Activated T-cell treated with anti-CD3 and anti-CD28 coated beads, Interleukin-2, amount 50 U/mL, for 72 hours (primary cell): ENCODE results near the gene RAC3. TPM values are rescaled to one million over a fixed set of nuclear protein-coding genes. Genes with fewer than 3 reads are reported as not detected.

Experiments
- ATAC-seq, 2 donors: fragments of 150-1000 bp; cut with Tn5 transposase; replicated peaks in 1 of 2; 2 replicates each; pipeline ENCODE4 v1.10.0; 2021; ENCODE audit warnings: moderate library complexity in 2 of 2, mild to moderate bottlenecking in 1 of 2
- DNase-seq, 2 donors: peaks; one replicate each; pipeline ENCODE4 v3.0.0; 2021 to 2022; ENCODE audit warnings: mixed read lengths in 1 of 2
- H3K27ac Mint-ChIP-seq: one replicate; pipeline ENCODE4 v1.8.0; 2022; ENCODE audit warnings: mild to moderate bottlenecking, moderate library complexity, mixed read lengths
- H3K27me3 Mint-ChIP-seq: one replicate; pipeline ENCODE4 v1.8.0; 2022; ENCODE audit warnings: low read depth, mixed read lengths
- H3K36me3 Mint-ChIP-seq, 2 donors: one replicate each; pipeline ENCODE4 v1.8.0; 2022; ENCODE audit warnings: mixed read lengths in 2 of 2, mild to moderate bottlenecking in 1 of 2; ENCODE audit not compliant: insufficient read depth in 2 of 2
- H3K4me1 Mint-ChIP-seq: one replicate; pipeline ENCODE4 v1.8.0; 2022; ENCODE audit warnings: low read depth, mixed read lengths
- H3K4me3 Mint-ChIP-seq, 2 donors: one replicate each; pipeline ENCODE4 v1.8.0; 2022; ENCODE audit warnings: mild to moderate bottlenecking in 2 of 2, mixed read lengths in 2 of 2, moderate library complexity in 2 of 2
- H3K9me3 Mint-ChIP-seq, 2 donors: one replicate each; pipeline ENCODE4 v1.8.0; 2022; ENCODE audit warnings: mixed read lengths in 2 of 2
- total RNA-seq, 2 donors: library from RNA; stranded (reverse); gene quantifications; one replicate each; pipeline ENCODE4 v1.2.3, GENCODE V29; 2022

RAC3 gene
- total RNA-seq = 10 to 100 TPM in 1 of 2 donors, 1 to 10 TPM in 1; 8.5 to 13.1 TPM

DNA sequence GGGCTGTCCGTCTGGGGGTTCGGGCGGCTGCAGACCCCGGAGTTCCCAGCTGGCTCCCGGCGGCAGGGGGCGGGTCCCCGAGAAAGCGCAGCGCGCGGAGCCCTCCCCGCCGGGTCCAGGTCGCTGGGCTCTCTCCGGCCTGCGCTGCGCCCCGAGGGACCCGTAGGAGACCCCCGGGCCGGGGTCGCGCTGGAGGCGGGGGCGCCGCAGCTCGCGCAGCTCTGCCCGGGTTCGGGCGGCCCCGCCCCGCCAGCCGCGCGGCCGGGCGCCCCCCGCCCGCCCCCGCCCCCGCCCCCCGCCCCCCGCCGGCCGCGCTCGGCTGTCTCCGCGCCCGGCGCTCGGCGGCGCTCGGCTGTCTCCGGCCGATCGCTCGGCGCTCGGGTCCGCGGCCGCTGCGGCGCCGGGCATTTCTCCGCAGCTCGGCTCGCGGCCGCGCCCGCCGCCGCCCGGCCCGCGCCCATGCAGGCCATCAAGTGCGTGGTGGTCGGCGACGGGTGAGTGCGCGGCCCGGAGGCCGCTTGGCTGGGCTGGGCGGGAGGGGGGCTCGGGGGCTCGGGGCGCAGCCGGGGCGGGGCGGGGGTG lies at the start of gene RAC3:
RAC3 (plus strand) TSS at position 376 of the 582 bp plus-strand sequence; CDS start at position 460, 84 bp downstream.
- Mint-ChIP-seq H3K36me3 (peaks cover 0 to 1% of the 10 kb centered on the region in 2 donors), H3K27ac (peak within 1 kb of the TSS; percentile 85), H3K27me3 (no peaks in the 10 kb centered on the region), H3K4me1 (peaks cover 9% of the 10 kb centered on the region), H3K9me3 (no peaks in the 10 kb centered on the region), H3K4me3 (peak within 1 kb of the TSS; percentile 95 to 97)
- peak; percentile 30 to 33 for DNase-seq
- peak; percentile 40 to 52 for ATAC-seq

DNA sequence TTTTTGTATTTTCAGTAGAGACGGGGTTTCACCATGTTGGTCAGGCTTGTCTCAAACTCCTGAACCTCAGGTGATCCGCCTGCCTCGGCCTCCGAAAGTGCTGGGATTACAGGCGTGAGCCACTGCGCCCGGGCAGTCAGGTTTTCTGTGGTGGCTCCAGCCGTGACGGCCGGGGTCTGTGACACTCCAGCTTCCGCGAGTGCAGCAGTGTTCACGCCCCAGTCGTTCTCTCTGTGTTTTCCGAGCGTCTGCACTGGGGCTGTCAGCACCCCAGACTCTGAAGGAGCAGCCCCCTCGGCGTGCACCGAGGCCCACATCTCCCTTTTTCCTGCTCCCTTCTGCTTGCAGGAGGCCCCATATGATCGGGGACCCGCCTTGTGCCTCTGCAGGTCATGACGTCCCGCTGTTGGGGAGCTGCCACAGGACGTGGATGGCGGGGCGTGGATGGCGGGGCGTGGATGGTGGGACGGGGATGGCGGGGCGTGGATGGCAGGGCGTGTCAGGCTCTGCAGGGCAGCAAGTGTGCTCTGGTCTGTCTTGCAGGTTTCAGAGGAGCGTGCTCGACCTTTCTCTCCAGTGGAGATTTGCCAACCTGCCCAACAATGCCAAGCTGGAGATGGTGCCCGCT lies 48.4 kb upstream of the RAC3 start:
- no peaks in the 10 kb centered on the region for H3K27me3 Mint-ChIP-seq

DNA sequence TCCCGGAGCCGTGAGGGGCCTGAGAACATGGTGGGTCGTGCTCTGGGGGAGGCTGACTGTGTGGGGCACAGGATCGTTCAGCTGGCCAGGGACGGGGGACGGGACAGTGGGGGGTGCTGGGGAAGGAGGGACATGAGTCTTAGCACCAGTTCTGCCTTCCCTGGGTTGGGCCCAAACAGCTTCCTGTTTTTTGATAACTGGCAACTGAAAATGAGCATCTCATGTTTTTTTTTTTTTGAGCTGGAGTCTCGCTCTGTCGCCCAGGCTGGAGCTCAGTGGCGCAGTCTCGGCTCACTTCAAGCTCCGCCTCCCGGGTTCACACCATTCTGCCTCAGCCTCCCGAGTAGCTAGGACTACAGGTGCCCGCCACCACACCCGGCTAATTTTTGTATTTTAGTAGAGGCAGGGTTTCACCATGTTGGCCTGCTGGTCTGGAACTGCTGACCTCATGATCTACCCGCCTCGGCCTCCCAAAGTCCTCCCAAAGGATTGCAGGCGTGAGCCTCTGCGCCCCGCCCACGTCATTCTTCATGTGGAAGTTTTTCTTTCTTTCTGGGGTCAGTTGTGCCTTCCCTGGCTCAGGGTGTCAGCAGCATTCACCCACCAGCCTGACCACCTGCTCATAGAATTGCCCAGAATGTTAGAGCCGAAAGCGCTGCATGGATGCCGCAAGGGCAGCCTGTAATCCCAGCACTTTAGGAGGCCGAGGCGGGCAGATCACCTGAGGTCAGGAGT lies 47.7 kb upstream of the RAC3 start:
- no peak for ATAC-seq
- Mint-ChIP-seq H3K9me3 (no peaks in the 10 kb centered on the region), H3K27me3 (no peaks in the 10 kb centered on the region), H3K4me1 (peaks cover 24% of the 10 kb centered on the region), H3K4me3 (no peak overlapping the region), H3K36me3 (peaks cover 3 to 5% of the 10 kb centered on the region in 2 donors), H3K27ac (no peak overlapping the region)
- no peak for DNase-seq

More for the DNA sequence above, 48.4 kb upstream of the RAC3 start:
- Mint-ChIP-seq H3K4me3 (no peak overlapping the region), H3K27ac (no peak overlapping the region), H3K36me3 (peaks cover 3 to 5% of the 10 kb centered on the region in 2 donors), H3K4me1 (peaks cover 29% of the 10 kb centered on the region), H3K9me3 (no peaks in the 10 kb centered on the region)
- ATAC-seq = no peak
- DNase-seq = no peak

DNA sequence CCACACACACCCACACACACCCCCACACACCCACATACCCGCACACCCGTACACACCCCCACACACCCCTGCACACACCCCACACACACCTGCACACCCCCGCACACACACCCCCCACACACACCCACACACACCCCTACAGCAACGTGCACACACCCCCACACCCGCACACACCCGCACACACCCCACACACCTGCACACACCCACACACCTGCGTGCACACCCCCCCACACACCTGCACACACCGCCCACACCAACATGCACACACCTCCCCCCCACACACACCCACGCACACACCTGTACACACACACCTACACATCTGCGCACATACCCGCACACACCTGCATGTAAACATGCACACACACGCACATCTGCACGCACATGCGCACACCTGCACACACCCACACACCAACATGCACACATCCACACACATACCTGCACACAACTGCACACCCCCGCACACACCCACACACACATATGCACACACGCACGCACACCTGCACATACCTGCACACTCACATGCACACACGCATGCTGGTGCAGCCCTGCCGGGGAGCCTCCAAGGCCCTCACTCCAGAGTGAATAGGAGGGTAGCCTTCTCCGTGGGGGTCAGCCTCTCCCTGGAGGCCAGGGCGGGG lies 46.6 kb upstream of the RAC3 start:
- Mint-ChIP-seq H3K27me3 (no peaks in the 10 kb centered on the region), H3K36me3 (peaks cover 3 to 5% of the 10 kb centered on the region in 2 donors), H3K9me3 (no peaks in the 10 kb centered on the region), H3K27ac (no peak overlapping the region), H3K4me1 (peaks cover 14% of the 10 kb centered on the region), H3K4me3 (no peak overlapping the region)
- ATAC-seq (no peak), DNase-seq (no peak)

DNA sequence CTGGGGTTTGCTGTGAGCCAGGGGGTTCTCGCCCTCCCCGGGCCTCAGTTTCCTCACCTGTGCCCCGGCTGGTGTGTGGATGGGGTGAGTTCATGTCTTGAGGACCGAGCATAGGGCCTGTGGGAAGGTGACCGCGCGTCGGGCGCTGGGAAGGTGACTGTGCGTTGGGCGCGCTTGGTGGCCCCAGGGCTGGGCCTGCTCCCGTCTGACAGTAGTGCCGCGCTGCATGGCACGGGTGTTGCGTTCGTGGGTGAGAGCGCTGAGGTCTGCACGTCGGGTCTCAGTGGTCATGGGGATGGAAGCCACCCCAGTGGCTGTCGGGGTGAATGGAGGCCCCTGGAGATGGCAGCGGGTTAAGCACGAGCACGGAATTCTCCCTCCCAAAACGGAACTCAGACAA lies 44.9 kb upstream of the RAC3 start:
- no peak for DNase-seq
- Mint-ChIP-seq H3K27me3 (no peaks in the 10 kb centered on the region), H3K4me3 (no peak overlapping the region), H3K27ac (no peak overlapping the region), H3K4me1 (no peaks in the 10 kb centered on the region), H3K9me3 (no peaks in the 10 kb centered on the region), H3K36me3 (peaks cover 3 to 5% of the 10 kb centered on the region in 2 donors)
- ATAC-seq = no peak

DNA sequence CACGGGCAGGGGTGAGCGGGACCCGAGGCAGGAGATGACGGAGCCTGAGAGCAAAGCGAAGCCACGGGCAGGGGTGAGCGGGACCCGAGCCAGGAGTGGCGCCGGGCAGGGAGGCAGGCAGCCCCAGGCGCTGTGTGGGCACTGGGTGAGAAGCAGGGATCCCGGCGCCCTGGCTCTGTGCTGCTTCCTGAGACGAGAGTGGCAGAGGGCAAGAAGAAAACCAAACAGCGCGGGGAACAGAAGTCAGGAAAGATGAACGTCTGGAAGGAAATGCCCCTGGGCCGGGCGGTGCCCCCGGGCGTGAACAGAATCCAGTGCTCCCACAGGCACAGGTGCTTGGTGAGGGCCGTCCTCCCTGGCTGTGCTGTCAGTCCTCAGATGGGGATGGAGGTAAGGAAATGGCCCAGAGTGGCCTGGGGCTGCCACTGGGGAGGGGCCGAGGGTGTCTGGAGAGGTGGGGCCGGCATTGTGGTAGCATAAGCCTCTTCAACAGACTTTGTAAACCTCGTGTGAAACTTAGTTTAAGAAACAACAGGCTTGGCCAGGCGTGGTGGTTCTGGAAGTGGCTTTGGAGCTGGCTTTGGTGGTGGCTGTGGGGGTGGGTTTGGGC lies 44.2 kb upstream of the RAC3 start:
- Mint-ChIP-seq H3K36me3 (peaks cover 3 to 5% of the 10 kb centered on the region in 2 donors), H3K4me3 (no peak overlapping the region), H3K27ac (no peak overlapping the region), H3K9me3 (no peaks in the 10 kb centered on the region), H3K27me3 (no peaks in the 10 kb centered on the region), H3K4me1 (no peaks in the 10 kb centered on the region)
- DNase-seq = no peak
- ATAC-seq = no peak

DNA sequence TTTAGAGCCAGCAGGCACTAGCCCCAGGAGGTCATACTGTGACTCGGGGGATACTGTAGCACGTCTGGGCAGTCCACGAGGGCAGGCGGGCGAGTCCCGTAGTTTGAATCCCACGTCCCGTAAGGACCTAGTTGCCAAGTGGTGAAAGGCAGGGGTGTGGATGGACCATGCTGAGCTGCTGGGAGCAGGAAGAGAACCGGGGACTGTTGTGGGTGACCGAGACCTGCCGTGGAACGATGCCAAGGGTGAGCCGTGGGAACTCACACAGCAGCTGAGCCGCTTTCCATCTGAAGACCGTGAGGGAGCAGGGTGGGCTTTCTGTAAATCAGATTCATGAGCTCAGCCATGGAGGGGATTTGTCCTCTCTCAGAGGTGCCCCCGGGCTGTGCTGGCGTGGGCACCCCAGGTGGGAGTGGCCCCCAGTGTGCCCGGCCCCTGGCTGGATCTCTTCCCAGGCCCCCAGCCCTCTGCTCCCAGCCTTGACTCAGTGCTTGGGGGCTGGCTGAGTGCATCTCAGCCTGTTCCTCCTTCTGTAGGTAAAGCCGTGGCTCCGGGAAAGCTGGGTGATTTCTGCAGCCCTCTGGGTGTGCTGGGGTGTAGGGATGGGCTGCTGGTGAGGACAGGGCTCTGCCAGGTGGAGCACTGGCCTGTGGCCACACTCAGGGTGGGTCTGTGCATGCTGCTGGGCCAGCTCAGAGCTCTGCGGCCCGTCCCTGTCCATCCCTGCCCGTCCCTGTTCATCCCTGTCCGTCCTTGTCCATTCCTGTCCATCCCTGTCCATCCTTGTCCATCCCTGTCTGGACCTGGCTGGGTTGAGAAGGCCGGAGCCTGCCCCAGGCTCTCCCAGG lies 40.4 kb upstream of the RAC3 start:
- H3K36me3 Mint-ChIP-seq = no peaks in the 10 kb centered on the region
- H3K27ac Mint-ChIP-seq = no peak overlapping the region
- DNase-seq (no peak), ATAC-seq (peak in 1 of 2 donors; percentile 33)
- no peaks in the 10 kb centered on the region for H3K27me3 Mint-ChIP-seq
- H3K4me1 Mint-ChIP-seq = no peaks in the 10 kb centered on the region
- H3K4me3 Mint-ChIP-seq = no peak overlapping the region
- H3K9me3 Mint-ChIP-seq = no peaks in the 10 kb centered on the region

DNA sequence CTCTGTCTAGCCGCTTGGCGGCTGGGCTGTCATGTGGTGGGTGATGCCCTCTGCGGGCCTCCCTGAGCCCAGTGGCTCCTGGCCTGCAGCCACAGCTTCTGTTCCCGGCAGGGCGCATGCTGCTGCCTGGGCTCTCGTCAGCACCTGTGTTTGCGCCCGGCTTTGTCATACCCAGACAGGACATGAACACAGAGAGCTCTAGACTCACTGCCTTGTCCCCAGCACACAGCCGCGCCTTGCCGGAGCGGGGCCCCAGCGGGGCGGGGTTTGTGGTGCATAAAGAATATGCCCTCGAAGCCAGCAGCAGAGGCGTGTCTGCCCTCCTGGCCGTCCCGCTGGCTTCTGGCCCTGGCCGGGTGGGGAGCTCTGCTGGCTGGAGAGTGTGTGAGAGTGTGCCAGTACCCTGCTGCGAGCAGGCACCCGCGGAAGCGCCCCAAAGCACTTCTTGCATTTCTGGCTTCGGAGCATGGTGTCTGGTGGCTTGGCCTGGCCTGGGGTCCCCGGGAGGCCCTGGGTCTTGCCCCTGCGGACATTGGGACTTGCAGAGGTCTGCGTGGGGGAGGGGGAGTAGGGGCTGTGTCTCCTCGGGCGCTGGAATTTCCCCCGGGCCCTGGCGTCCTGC lies 39.7 kb upstream of the RAC3 start:
- no peak for DNase-seq
- Mint-ChIP-seq H3K4me1 (no peaks in the 10 kb centered on the region), H3K9me3 (no peaks in the 10 kb centered on the region), H3K36me3 (peaks cover 0 to 1% of the 10 kb centered on the region in 2 donors), H3K27me3 (no peaks in the 10 kb centered on the region), H3K4me3 (no peak overlapping the region), H3K27ac (no peak overlapping the region)
- ATAC-seq = peak in 1 of 2 donors; percentile 17

DNA sequence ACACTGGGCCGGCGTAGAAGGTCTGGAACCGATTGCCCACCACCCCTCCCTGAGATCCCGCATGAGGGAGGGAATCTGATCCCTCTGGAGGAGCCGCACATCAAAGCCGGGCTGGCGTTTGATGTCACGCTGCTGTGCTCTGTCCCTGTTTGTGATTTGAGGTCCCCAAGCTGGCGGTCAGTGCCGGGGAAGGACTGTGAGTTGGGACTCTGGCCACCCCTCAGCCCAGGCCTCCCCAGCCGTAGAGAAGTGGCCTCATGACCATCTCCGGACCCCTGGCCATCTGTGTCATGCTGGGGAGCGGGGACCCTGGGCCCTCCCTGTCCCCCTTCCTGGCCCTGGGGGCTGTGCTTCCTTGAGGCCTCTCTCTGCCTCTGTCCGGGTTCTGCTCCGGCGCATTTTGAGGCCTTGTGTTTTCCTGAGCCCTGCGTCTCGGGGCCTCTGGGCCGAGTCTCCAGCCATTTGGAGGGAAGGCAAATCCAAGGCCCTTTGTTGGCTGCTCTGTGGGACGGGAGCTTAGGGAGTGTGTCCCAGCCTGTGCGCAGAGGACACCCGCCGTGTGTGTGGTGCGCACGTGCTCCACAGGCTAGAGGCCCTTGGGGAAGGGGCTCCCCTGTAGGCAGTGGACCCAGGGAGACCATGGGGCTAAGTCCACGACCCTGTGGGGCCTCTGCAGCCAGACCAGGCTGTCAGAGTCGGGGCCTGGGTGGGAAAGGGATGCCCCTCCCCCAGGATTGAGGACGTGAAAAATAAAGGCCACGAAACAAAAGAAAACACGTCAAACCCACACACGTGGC lies 39.0 kb upstream of the RAC3 start:
- H3K27ac Mint-ChIP-seq = no peak overlapping the region
- H3K9me3 Mint-ChIP-seq = no peaks in the 10 kb centered on the region
- no peak overlapping the region for H3K4me3 Mint-ChIP-seq
- peaks cover 0 to 1% of the 10 kb centered on the region in 2 donors for H3K36me3 Mint-ChIP-seq
- no peaks in the 10 kb centered on the region for H3K27me3 Mint-ChIP-seq
- ATAC-seq = no peak
- H3K4me1 Mint-ChIP-seq = no peaks in the 10 kb centered on the region
- DNase-seq = no peak

DNA sequence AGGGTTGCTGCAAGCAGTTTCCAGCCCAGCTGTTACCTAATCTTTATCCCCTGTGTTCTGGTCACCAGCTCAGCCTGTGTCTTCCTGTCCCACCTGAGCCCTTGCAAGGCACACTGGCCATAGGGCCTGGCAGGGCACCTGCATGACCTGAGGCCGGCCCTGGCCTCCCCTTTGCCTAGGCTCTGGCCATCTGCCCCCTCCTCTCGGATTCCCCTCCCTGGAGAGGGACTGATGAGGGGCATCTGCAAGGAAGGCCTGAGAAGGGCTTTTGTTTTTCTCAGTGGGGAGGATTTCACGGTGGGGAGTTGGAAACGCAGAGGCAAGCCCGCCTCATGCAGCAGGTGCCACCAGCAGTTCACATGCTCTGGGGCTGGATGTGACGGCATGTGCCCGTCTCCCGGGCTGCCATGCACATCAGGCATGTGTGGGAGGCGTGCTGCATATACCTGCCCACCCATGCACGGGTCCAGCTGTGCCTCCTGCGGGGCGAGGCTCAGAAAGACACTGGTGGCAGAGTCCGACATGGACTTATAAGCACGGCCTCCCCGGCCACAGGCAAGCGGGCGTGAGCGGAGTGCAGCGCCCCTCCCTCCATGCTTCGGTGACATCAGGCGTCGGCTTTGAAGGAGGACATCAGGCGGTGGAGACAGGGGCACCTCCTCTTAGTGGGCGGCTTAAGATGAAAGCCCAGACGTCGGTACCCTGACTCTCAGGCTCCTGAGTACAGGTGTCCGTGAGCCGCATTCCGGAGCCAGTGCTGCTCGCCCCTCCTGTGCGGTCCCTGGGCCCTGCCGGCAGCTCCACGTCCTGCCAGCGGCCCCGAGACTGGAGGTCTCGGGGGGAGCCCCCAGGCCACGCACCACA lies 37.5 kb upstream of the RAC3 start:
- ATAC-seq (no peak), DNase-seq (no peak)
- no peak overlapping the region for H3K4me3 Mint-ChIP-seq

More for the DNA sequence above, 37.5 kb upstream of the RAC3 start:
- no peaks in the 10 kb centered on the region for H3K9me3 Mint-ChIP-seq
- no peak overlapping the region for H3K27ac Mint-ChIP-seq
- peaks cover 0 to 1% of the 10 kb centered on the region in 2 donors for H3K36me3 Mint-ChIP-seq
- no peaks in the 10 kb centered on the region for H3K4me1 Mint-ChIP-seq
- H3K27me3 Mint-ChIP-seq = no peaks in the 10 kb centered on the region
